ENCODE results near the gene SIPA1.

Gene SIPA1

DNA sequence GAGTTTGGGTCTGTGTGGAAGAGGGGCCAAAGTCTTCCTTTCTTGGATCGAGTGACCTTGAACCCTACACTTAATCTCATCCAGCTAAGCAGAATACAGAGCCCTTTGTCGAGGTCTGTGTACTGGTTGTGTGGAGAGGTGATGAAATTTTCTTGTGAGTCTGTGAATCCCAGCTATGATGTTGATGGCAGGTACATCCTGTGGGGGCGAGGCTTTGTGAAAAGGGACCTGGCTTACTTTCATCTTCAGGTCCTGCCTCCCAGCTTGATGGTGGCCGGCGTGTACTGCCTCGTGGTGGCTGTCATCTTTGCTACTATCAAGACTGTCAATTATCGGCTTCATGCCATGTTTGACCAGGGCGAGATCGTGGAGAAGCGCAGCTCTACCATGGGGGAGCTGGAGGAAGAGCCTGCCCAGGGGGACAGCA, 21.3 kb upstream of the SIPA1 start:
- FAIRE-seq (no peak), DNase-seq (ENCODE audit: insufficient read length, low spot score) (no peak)
- TF ChIP-seq, protein P1, sequence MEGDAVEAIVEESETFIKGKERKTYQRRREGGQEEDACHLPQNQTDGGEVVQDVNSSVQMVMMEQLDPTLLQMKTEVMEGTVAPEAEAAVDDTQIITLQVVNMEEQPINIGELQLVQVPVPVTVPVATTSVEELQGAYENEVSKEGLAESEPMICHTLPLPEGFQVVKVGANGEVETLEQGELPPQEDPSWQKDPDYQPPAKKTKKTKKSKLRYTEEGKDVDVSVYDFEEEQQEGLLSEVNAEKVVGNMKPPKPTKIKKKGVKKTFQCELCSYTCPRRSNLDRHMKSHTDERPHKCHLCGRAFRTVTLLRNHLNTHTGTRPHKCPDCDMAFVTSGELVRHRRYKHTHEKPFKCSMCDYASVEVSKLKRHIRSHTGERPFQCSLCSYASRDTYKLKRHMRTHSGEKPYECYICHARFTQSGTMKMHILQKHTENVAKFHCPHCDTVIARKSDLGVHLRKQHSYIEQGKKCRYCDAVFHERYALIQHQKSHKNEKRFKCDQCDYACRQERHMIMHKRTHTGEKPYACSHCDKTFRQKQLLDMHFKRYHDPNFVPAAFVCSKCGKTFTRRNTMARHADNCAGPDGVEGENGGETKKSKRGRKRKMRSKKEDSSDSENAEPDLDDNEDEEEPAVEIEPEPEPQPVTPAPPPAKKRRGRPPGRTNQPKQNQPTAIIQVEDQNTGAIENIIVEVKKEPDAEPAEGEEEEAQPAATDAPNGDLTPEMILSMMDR (IDR thresholded peaks at IDR 0.05; ENCODE audit: insufficient read depth, missing control alignments) = no peak

DNA sequence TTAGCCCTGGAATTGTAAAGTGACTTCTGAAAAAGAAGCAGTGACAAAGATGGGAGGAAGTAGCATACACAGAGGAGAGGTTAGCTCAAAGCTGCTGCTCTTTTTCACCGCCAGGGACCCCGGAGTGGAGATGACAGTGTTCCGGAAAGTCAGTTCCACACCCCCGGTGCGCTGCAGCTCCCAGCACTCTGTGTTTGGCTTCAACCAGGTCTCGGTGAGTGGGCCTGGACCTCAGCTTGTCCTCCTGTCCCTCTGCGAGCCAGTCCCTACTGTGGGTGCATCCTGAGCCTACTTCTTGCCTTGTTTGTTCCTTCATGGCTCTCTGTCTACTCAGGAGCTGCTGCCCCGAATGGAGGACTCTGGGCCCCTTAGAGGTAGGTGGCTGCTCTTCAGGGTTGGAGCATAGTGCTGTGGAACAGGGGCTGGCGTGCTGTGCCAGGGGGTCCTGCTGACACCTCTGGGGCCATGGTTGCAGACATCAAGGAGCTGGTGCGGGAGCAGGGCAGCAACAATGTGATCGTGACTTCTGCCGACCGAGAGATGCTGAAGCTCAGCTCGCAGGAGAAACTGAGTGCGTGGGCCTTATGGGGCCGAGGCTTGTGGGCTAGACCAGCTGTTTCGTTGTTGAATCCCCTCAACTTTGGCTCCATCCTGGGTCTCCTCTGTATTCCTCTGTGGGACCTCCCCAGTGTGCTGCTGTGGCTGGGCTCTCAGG, 20.6 kb upstream of the SIPA1 start:
- FAIRE-seq = no peak
- TF ChIP-seq, protein P1 (IDR thresholded peaks at IDR 0.05; ENCODE audit: insufficient read depth, missing control alignments) = no peak
- no peak for DNase-seq (ENCODE audit: insufficient read length, low spot score)

DNA sequence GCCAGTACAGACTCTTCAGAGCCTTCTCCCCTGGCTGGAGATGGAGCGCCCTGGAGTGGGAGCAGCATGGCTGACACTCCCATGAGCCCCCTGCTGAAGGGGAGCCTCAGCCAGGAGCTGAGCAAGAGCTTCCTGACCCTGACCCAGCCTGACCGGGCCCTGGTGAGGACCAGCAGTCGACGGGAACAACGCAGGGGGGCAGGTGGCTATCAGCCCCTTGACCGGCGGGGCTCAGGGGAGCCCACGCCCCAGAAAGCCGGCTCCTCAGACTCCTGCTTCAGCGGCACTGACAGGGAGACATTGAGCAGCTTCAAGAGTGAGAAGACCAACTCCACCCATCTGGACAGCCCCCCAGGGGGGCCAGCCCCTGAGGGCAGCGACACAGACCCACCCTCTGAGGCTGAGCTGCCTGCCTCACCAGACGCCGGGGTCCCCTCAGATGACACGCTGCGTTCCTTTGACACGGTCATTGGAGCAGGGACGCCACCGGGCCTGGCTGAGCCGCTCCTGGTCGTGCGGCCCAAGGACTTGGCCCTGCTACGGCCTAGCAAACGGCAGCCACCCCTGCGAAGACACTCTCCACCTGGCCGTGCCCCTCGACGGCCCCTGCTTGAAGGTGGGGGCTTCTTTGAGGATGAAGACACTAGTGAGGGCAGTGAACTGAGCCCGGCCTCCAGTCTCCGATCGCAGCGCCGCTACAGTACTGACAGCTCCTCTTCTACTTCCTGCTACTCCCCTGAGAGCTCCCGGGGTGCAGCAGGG, 19.7 kb upstream of the SIPA1 start:
- DNase-seq (ENCODE audit: insufficient read length, low spot score) (no peak), FAIRE-seq (no peak)
- TF ChIP-seq, protein P1 (IDR thresholded peaks at IDR 0.05; ENCODE audit: insufficient read depth, missing control alignments) = no peak

DNA sequence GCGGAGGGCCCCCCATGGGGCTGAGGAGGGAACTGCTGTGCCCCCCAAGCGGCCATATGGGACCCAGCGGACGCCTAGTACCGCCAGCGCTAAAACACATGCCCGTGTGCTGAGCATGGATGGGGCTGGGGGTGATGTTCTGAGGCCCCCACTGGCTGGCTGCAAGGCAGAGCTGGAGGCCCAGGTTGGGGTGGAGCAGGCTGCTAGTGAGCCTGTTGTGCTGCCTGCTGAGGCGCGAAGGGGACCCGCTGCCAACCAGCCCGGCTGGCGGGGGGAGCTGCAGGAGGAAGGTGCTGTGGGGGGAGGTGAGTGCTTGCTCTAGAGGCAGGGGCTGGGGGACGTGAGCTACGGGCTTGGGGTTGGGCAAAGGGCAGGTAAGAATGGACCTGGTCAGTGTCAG, 19.1 kb upstream of the SIPA1 start:
- TF ChIP-seq, protein P1 (IDR thresholded peaks at IDR 0.05; ENCODE audit: insufficient read depth, missing control alignments) = no peak
- FAIRE-seq (no peak), DNase-seq (ENCODE audit: insufficient read length, low spot score) (no peak)

DNA sequence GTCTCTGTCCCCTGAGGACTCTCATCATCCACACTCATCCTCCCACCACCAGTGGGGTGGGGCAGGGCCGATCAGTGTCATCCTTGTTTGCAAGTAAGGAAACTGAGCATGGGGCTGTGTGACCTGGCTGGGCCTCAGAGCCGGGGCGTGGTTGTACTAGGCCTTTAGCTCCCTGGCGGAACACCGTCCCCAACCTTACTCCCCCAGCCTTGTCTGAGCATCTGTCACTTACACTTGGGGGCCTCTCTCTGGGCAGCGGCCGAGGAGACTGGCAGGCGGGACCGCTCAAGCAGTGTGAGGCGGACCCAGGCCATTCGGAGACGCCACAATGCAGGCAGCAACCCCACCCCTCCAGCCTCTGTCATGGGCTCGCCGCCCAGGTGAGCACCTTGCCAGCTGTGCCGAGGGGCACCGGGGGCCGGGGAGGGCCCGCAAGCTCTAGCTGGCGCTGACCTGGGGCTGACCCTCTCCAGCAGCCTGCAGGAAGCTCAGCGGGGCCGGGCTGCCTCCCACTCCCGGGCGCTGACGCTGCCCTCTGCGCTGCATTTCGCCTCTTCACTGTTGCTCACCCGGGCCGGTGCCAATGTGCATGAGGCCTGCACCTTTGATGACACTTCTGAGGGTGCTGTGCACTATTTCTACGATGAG, 18.5 kb upstream of the SIPA1 start:
- TF ChIP-seq, protein P1 (IDR thresholded peaks at IDR 0.05; ENCODE audit: insufficient read depth, missing control alignments) = no peak
- FAIRE-seq = no peak
- no peak for DNase-seq (ENCODE audit: insufficient read length, low spot score)

DNA sequence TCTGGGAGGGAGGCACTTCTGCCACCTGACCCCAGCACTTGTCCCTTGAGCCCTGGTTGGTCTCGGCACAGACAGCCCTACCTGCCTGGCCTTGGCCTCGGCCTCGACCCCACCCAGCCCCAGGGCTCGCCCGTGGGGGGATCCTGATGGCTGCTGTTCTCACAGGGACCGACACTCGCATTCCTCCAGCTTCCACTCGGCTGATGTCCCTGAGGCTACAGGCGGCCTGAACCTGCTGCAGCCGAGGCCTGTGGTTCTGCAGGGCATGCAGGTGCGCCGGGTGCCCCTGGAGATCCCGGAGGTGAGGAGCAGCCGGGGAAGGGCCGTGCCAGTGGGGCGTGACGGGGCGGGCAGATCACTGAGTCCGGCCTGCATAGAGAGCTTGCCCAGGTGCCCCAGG, 17.2 kb upstream of the SIPA1 start:
- TF ChIP-seq, protein P1 (IDR thresholded peaks at IDR 0.05; ENCODE audit: insufficient read depth, missing control alignments) = no peak
- FAIRE-seq (no peak), DNase-seq (ENCODE audit: insufficient read length, low spot score) (no peak)

Measured in D721Med (cell line).